Measurements from ENCODE around the gene KRT81. TPM values are rescaled to one million over a fixed set of nuclear protein-coding genes. Genes with fewer than 3 reads are reported as not detected.
A peak's percentile ranks its signal among the peaks of the same experiment; 100 is the strongest.
"Not testable (repeated sequence)": the region's sequence is repeated elsewhere in the genome, so short reads cannot be mapped to it uniquely, and the experiment has no call there.

The KRT81 gene
- total and polyA plus RNA-seq, 2 donors (not counting 1 experiment from before 2014, with no cell fraction given), result not detected

- no peaks in the 10 kb centered on the region for H3K9me3 ChIP-seq (ENCODE audit: control insufficient read depth, insufficient read depth, low read depth, low read length)
- no peak for DNase-seq (ENCODE audit: low read depth in 2 of 2)
- TF ChIP-seq EZH2 (IDR thresholded peaks at IDR 0.05; ENCODE audit: low read length, missing control alignments), result no peak
- TF ChIP-seq, protein P1, sequence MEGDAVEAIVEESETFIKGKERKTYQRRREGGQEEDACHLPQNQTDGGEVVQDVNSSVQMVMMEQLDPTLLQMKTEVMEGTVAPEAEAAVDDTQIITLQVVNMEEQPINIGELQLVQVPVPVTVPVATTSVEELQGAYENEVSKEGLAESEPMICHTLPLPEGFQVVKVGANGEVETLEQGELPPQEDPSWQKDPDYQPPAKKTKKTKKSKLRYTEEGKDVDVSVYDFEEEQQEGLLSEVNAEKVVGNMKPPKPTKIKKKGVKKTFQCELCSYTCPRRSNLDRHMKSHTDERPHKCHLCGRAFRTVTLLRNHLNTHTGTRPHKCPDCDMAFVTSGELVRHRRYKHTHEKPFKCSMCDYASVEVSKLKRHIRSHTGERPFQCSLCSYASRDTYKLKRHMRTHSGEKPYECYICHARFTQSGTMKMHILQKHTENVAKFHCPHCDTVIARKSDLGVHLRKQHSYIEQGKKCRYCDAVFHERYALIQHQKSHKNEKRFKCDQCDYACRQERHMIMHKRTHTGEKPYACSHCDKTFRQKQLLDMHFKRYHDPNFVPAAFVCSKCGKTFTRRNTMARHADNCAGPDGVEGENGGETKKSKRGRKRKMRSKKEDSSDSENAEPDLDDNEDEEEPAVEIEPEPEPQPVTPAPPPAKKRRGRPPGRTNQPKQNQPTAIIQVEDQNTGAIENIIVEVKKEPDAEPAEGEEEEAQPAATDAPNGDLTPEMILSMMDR (conservative IDR thresholded peaks at IDR 0.05 in 1 of 2, IDR thresholded peaks at IDR 0.05 in 1 of 2; ENCODE audit: low read depth in 1 of 2, low read length in 2 of 2), result peak; percentile 7 to 22
- peaks cover 36% of the 10 kb centered on the region for H3K27me3 ChIP-seq (ENCODE audit: control insufficient read depth, insufficient read depth, low read length)
- no peak overlapping the region for H3K9ac ChIP-seq (ENCODE audit: insufficient read depth, low read length)
- H4K20me1 ChIP-seq (ENCODE audit: control insufficient read depth, extremely low read depth, insufficient read depth, low read length), result no peaks in the 10 kb centered on the region
- H3K4me3 ChIP-seq (replicated peaks in 1 of 4; ENCODE audit: control extremely low read depth in 1 of 4, insufficient read depth in 1 of 4, low read depth in 3 of 4, low read length in 4 of 4), result no peak overlapping the region
- H3K27ac ChIP-seq (ENCODE audit: insufficient read depth, low read length), result no peak overlapping the region
- H2AFZ ChIP-seq (ENCODE audit: low read length), result no peak overlapping the region
- no peak overlapping the region for H3K4me2 ChIP-seq (ENCODE audit: extremely low read depth, insufficient read depth, low read length)
- H3K36me3 ChIP-seq (ENCODE audit: control insufficient read depth, insufficient read depth, low read length), result no peaks in the 10 kb centered on the region
- H3K79me2 ChIP-seq (ENCODE audit: control insufficient read depth, insufficient read depth, low read length), result no peaks in the 10 kb centered on the region
- H3K4me1 ChIP-seq (ENCODE audit: control insufficient read depth, extremely low read depth, insufficient read depth, low read length), result no peaks in the 10 kb centered on the region
Observed at GRCh38 chr12:52305921-52306705, 14.8 kb upstream of the KRT81 start.

DNA sequence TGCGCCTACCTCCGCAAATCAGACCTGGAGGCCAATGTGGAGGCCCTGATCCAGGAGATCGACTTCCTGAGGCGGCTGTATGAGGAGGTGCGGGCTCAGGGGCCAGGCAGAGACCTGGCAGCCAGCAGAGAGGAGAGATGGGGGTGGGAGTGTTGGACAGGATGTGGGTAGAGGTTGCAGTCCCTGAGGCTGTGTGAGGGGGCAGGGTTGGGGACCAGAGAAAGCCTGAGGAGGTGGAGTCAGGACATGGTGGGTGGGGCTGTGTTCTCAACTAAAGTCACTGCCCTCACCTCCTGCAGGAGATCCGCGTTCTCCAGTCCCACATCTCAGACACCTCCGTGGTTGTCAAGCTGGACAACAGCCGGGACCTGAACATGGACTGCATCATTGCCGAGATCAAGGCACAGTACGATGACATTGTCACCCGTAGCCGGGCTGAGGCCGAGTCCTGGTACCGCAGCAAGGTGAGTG is 13.6 kb upstream of the KRT81 start:
- H3K27ac ChIP-seq (ENCODE audit: insufficient read depth, low read length); H3K4me2 ChIP-seq (ENCODE audit: extremely low read depth, insufficient read depth, low read length); H3K4me3 ChIP-seq (replicated peaks in 1 of 4; ENCODE audit: control extremely low read depth in 1 of 4, insufficient read depth in 1 of 4, low read depth in 3 of 4, low read length in 4 of 4); H3K9me3 ChIP-seq (ENCODE audit: control insufficient read depth, insufficient read depth, low read depth, low read length); H4K20me1 ChIP-seq (ENCODE audit: control insufficient read depth, extremely low read depth, insufficient read depth, low read length); H3K4me1 ChIP-seq (ENCODE audit: control insufficient read depth, extremely low read depth, insufficient read depth, low read length); DNase-seq (ENCODE audit: low read depth in 2 of 2); H3K79me2 ChIP-seq (ENCODE audit: control insufficient read depth, insufficient read depth, low read length); H3K36me3 ChIP-seq (ENCODE audit: control insufficient read depth, insufficient read depth, low read length); H2AFZ ChIP-seq (ENCODE audit: low read length); H3K9ac ChIP-seq (ENCODE audit: insufficient read depth, low read length): not testable (repeated sequence)
- H3K27me3 ChIP-seq (ENCODE audit: control insufficient read depth, insufficient read depth, low read length), result peaks cover 35% of the 10 kb centered on the region

DNA sequence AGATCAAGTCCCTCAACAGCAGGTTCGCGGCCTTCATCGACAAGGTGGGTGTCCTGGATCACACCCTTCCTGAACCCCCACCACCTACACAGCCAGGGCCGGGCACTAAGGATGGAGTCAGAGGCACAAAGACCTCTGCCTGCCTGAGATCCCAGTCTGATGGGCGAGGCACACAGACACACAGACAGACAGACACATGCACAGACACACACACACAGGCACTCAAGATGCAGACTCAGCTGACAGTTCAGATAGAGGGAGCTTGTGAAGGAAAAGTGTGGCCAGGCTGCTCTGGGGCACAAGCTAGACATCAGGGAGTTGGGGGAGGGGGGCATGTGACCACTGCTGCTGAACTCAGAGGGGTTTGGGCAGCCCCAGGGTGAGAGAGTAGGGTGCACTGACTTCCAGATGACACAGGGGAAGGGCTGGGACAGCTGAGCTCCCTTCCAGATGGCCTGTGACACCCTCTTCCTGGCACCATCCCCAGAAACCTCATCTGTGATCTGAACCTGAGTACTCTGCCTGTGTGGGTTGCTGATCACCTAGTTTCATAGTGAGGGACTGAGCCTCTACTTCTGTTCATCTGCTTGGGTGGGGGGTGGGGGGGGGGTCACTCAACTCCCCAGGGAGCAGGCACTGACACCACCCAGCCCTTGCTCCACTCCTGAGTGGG is 11.0 kb upstream of the KRT81 start:
- not testable (repeated sequence) for H3K79me2 ChIP-seq (ENCODE audit: control insufficient read depth, insufficient read depth, low read length); H3K4me2 ChIP-seq (ENCODE audit: extremely low read depth, insufficient read depth, low read length); H3K9ac ChIP-seq (ENCODE audit: insufficient read depth, low read length); H3K4me3 ChIP-seq (replicated peaks in 1 of 4; ENCODE audit: control extremely low read depth in 1 of 4, insufficient read depth in 1 of 4, low read depth in 3 of 4, low read length in 4 of 4); H4K20me1 ChIP-seq (ENCODE audit: control insufficient read depth, extremely low read depth, insufficient read depth, low read length); H3K4me1 ChIP-seq (ENCODE audit: control insufficient read depth, extremely low read depth, insufficient read depth, low read length); H2AFZ ChIP-seq (ENCODE audit: low read length); H3K27ac ChIP-seq (ENCODE audit: insufficient read depth, low read length); H3K9me3 ChIP-seq (ENCODE audit: control insufficient read depth, insufficient read depth, low read depth, low read length); H3K36me3 ChIP-seq (ENCODE audit: control insufficient read depth, insufficient read depth, low read length); DNase-seq (ENCODE audit: low read depth in 2 of 2)
- H3K27me3 ChIP-seq (ENCODE audit: control insufficient read depth, insufficient read depth, low read length), result peaks cover 14% of the 10 kb centered on the region

DNA sequence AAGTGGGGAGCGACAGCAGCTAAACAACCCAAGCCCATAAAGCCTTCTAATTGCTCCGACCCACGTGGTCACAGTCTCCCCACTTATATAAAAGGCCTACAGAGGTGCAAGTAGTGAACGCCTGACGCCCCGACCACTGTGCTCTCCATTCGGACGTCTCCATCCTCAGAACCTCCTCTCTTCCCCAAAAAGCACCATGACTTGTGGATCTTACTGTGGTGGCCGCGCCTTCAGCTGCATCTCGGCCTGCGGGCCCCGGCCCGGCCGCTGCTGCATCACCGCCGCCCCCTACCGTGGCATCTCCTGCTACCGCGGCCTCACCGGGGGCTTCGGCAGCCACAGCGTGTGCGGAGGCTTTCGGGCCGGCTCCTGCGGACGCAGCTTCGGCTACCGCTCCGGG is 10.4 kb upstream of the KRT81 start:
- not testable (repeated sequence) for H3K27ac ChIP-seq (ENCODE audit: insufficient read depth, low read length); H3K27me3 ChIP-seq (ENCODE audit: control insufficient read depth, insufficient read depth, low read length); H3K79me2 ChIP-seq (ENCODE audit: control insufficient read depth, insufficient read depth, low read length); DNase-seq (ENCODE audit: low read depth in 2 of 2); H2AFZ ChIP-seq (ENCODE audit: low read length); H4K20me1 ChIP-seq (ENCODE audit: control insufficient read depth, extremely low read depth, insufficient read depth, low read length); H3K36me3 ChIP-seq (ENCODE audit: control insufficient read depth, insufficient read depth, low read length); H3K9ac ChIP-seq (ENCODE audit: insufficient read depth, low read length); H3K9me3 ChIP-seq (ENCODE audit: control insufficient read depth, insufficient read depth, low read depth, low read length); H3K4me1 ChIP-seq (ENCODE audit: control insufficient read depth, extremely low read depth, insufficient read depth, low read length); H3K4me3 ChIP-seq (replicated peaks in 1 of 4; ENCODE audit: control extremely low read depth in 1 of 4, insufficient read depth in 1 of 4, low read depth in 3 of 4, low read length in 4 of 4); H3K4me2 ChIP-seq (ENCODE audit: extremely low read depth, insufficient read depth, low read length)
